ENCODE data around the gene OVCA2. TPM values are rescaled to one million over a fixed set of nuclear protein-coding genes. Genes with fewer than 3 reads are reported as not detected.

The OVCA2 gene
- total and polyA plus RNA-seq, 4 donors = 16.1 to 30.6 (median 23.7) TPM

- TF ChIP-seq YY1 (IDR thresholded peaks at IDR 0.05) = peak; percentile 42
- no peak for TF ChIP-seq HNF4G (IDR thresholded peaks at IDR 0.05)
- TF ChIP-seq RXRA (IDR thresholded peaks at IDR 0.05) = peak; percentile 43 to 71
- no peak for TF ChIP-seq CTCF (IDR thresholded peaks at IDR 0.05; ENCODE audit: low read depth, low read length, missing input control)
- no peak for TF ChIP-seq GABPA (IDR thresholded peaks at IDR 0.05 in 1 of 2, conservative IDR thresholded peaks at IDR 0.05 in 1 of 2)
- TF ChIP-seq, protein P1, sequence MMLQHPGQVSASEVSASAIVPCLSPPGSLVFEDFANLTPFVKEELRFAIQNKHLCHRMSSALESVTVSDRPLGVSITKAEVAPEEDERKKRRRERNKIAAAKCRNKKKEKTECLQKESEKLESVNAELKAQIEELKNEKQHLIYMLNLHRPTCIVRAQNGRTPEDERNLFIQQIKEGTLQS (IDR thresholded peaks at IDR 0.05) = no peak
- TF ChIP-seq HNF4A (conservative IDR thresholded peaks at IDR 0.05) = peak in 1 of 2 donors; percentile 57
- no peak for TF ChIP-seq NR2F2 (IDR thresholded peaks at IDR 0.05)
- TF ChIP-seq RAD21 (IDR thresholded peaks at IDR 0.05) = peak in 1 of 2 donors; percentile 3
- no peak for TF ChIP-seq EGR1 (IDR thresholded peaks at IDR 0.05; ENCODE audit: low read depth in 2 of 2)
- no peak for TF ChIP-seq JUND (IDR thresholded peaks at IDR 0.05)
- TF ChIP-seq TAF1 (conservative IDR thresholded peaks at IDR 0.05) = no peak
- no peak for TF ChIP-seq SP1 (IDR thresholded peaks at IDR 0.05)
- TF ChIP-seq FOXA2 (IDR thresholded peaks at IDR 0.05) = no peak
- TF ChIP-seq REST (IDR thresholded peaks at IDR 0.05) = no peak
- TF ChIP-seq, protein P2, sequence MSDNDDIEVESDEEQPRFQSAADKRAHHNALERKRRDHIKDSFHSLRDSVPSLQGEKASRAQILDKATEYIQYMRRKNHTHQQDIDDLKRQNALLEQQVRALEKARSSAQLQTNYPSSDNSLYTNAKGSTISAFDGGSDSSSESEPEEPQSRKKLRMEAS (IDR thresholded peaks at IDR 0.05) = peak; percentile 62
- TF ChIP-seq, protein P3, sequence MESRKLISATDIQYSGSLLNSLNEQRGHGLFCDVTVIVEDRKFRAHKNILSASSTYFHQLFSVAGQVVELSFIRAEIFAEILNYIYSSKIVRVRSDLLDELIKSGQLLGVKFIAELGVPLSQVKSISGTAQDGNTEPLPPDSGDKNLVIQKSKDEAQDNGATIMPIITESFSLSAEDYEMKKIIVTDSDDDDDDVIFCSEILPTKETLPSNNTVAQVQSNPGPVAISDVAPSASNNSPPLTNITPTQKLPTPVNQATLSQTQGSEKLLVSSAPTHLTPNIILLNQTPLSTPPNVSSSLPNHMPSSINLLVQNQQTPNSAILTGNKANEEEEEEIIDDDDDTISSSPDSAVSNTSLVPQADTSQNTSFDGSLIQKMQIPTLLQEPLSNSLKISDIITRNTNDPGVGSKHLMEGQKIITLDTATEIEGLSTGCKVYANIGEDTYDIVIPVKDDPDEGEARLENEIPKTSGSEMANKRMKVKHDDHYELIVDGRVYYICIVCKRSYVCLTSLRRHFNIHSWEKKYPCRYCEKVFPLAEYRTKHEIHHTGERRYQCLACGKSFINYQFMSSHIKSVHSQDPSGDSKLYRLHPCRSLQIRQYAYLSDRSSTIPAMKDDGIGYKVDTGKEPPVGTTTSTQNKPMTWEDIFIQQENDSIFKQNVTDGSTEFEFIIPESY (IDR thresholded peaks at IDR 0.05) = no peak
- TF ChIP-seq FOXA1 (IDR thresholded peaks at IDR 0.05) = no peak
- no peak for DNase-seq (ENCODE audit: low spot score)
- Histone ChIP-seq H3K4me3 (ENCODE audit: low read depth in 1 of 3, low read length in 3 of 3) (no peak overlapping the region), H3K27me3 (ENCODE audit: control insufficient read depth in 4 of 4, insufficient read depth in 4 of 4, low read length in 3 of 4) (no peaks in the 10 kb centered on the region), H3K9ac (ENCODE audit: low read depth in 1 of 2, low read length in 2 of 2) (no peak overlapping the region), H3K9me3 (ENCODE audit: control insufficient read depth in 4 of 4, low read length in 3 of 4) (no peaks in the 10 kb centered on the region), H3K4me1 (ENCODE audit: control insufficient read depth in 4 of 4, insufficient read depth in 4 of 4, low read length in 3 of 4) (peaks cover 12 to 45% (median 18%) of the 10 kb centered on the region in 4 donors), H3K36me3 (ENCODE audit: control insufficient read depth in 4 of 4, insufficient read depth in 3 of 4, low read depth in 1 of 4, low read length in 3 of 4) (peaks cover 0 to 3% (median 2%) of the 10 kb centered on the region in 4 donors), H3K27ac (ENCODE audit: low read depth in 1 of 2, low read length in 2 of 2) (peak overlapping the region; percentile 55 to 58)
- WGBS = 50% methylated on average over 13 of the region's 13 CpGs
Observed at GRCh38 chr17:2070241-2071023, 28.6 kb downstream of the OVCA2 start.

Measured in liver (tissue), 9 donors.